K562 (cell line): ENCODE measurements around the gene ABCC9. TPM values are rescaled to one million over a fixed set of nuclear protein-coding genes. Genes with fewer than 3 reads are reported as not detected.

Experiments
- ATAC-seq: fragments of 200-7000 bp; cut with Tn5 transposase; 3 replicates; pipeline ENCODE4 v1.9.1; 2020; ENCODE audit warnings: moderate library complexity
- BruUV-seq: library from RNA; stranded (reverse); fragments of 400-500 nt; replicated peaks from 2 replicates; lab custom pipeline; 2021; lab: Mats Ljungman, UMichigan
- CTCF ChIA-PET: fragments of 300-600 bp; formaldehyde crosslinking; extraction: SDS; loops from one replicate; lab custom pipeline; 2021; ENCODE audit warnings: low intra/inter-chr PET ratio; lab: Yijun Ruan, JAX
- POLR2A ChIA-PET: fragments of 300-600, 350-650 bp; sonication (Branson Sonifier 250); formaldehyde crosslinking; extraction: SDS; loops from one replicate; lab custom pipeline; 2021; ENCODE audit warnings: antibody characterized with exemption, inconsistent platforms; lab: Yijun Ruan, JAX
- DNase-seq, 4 experiments: peaks; one replicate each; pipeline versions ENCODE4 v3.0.0 to v3.0.0-alpha.2; 2011 to 2018; ENCODE audit warnings: low spot score in 3 of 4, mixed read lengths in 3 of 4; ENCODE audit errors: extremely low read depth in 1 of 4
- FAIRE-seq: peaks from 2 replicates; lab custom pipeline; 2011; peaks lifted over from hg19 to GRCh38; lab: Jason Lieb, UNC
- H2AFZ ChIP-seq: 2 replicates; pipeline ENCODE4 v1.6.0; 2011; ENCODE audit warnings: low read depth, low read length, control low read depth, inconsistent platforms
- H3K27ac ChIP-seq: fragments of 200-600 bp; 3 replicates; pipeline ENCODE4 v1.8.0; 2011; ENCODE audit warnings: low read depth, mild to moderate bottlenecking, control low read depth, inconsistent platforms, low read length, moderate library complexity, mixed read lengths; ENCODE audit errors: extremely low read depth
- H3K27me3 ChIP-seq, 2 experiments: fragments of 300-600 bp in 1 of 2; 2 replicates in 1 of 2; 3 replicates in 1 of 2; pipeline versions ENCODE4 v1.6.0 to v1.8.0; 2011; ENCODE audit warnings: inconsistent platforms in 2 of 2, low read length in 2 of 2, mild to moderate bottlenecking in 1 of 2, mixed read lengths in 1 of 2, moderate library complexity in 1 of 2; ENCODE audit not compliant: control insufficient read depth in 2 of 2, insufficient read depth in 2 of 2
- H3K36me3 ChIP-seq: fragments of 300-600 bp; 3 replicates; pipeline ENCODE4 v1.8.0; 2011; ENCODE audit warnings: mild to moderate bottlenecking, low read length, inconsistent platforms; ENCODE audit not compliant: control insufficient read depth, insufficient read depth
- H3K4me1 ChIP-seq, 2 experiments: fragments of 200-600 bp in 1 of 2; replicated peaks in 1 of 2; 2 replicates in 1 of 2; 3 replicates in 1 of 2; pipeline versions ENCODE4 v1.5.1 to v1.8.0; 2011; ENCODE audit warnings: inconsistent platforms in 2 of 2, low read length in 2 of 2, mild to moderate bottlenecking in 1 of 2, mixed read lengths in 1 of 2, moderate library complexity in 1 of 2; ENCODE audit not compliant: control insufficient read depth in 2 of 2, insufficient read depth in 2 of 2
- H3K4me2 ChIP-seq: 2 replicates; pipeline ENCODE4 v1.6.1; 2011; ENCODE audit warnings: low read length, control low read depth, inconsistent platforms, mixed read lengths; ENCODE audit not compliant: insufficient read depth
- H3K4me3 ChIP-seq: fragments of 200-600 bp; sonication (generic), shearing (Covaris generic); 2 replicates; pipeline ENCODE4 v1.5.1; 2016; ENCODE audit warnings: control low read depth, inconsistent platforms
- H3K79me2 ChIP-seq: fragments of 200-600 bp; 3 replicates; pipeline ENCODE4 v1.8.0; 2011; ENCODE audit warnings: low read length, inconsistent platforms; ENCODE audit not compliant: control insufficient read depth, insufficient read depth
- H3K9ac ChIP-seq, 2 experiments: 2 replicates each; pipeline versions ENCODE4 v1.6.0 to v1.6.1; 2011; ENCODE audit warnings: low read depth in 2 of 2, low read length in 2 of 2, control low read depth in 1 of 2, inconsistent platforms in 1 of 2, mild to moderate bottlenecking in 1 of 2, mixed read lengths in 1 of 2; ENCODE audit not compliant: insufficient read depth in 1 of 2
- H3K9me1 ChIP-seq: one replicate; pipeline ENCODE4 v1.6.0; 2011; ENCODE audit warnings: inconsistent platforms, mild to moderate bottlenecking, low read length, moderate library complexity; ENCODE audit not compliant: control insufficient read depth, insufficient read depth
- H3K9me3 ChIP-seq: replicated peaks from 2 replicates; pipeline ENCODE4 v1.5.1; 2011; ENCODE audit warnings: low read depth, low read length, inconsistent platforms; ENCODE audit not compliant: control insufficient read depth, insufficient read depth
- H4K20me1 ChIP-seq: replicated peaks from 2 replicates; pipeline ENCODE4 v1.6.1; 2011; ENCODE audit warnings: low read length, inconsistent platforms, mixed read lengths; ENCODE audit not compliant: control insufficient read depth, insufficient read depth
- CSDE1 ChIP-seq, 2 experiments: fragments of 450-650 bp; IDR thresholded peaks; 2 replicates each; pipeline ENCODE4 v1.6.1; 2016; ENCODE audit warnings: mild to moderate bottlenecking in 1 of 2
- ETS2 ChIP-seq: IDR thresholded peaks from 2 replicates; pipeline ENCODE4 v1.6.1; 2016; ENCODE audit warnings: borderline replicate concordance, missing genetic modification characterization, mild to moderate bottlenecking, moderate library complexity, missing compliant biosample characterization; ENCODE audit not compliant: poor library complexity, severe bottlenecking
- MGA ChIP-seq: fragments of 450-650 bp; IDR thresholded peaks from 2 replicates; pipeline ENCODE4 v1.6.1; 2016; ENCODE audit warnings: mild to moderate bottlenecking, moderate library complexity
- PRMT5 ChIP-seq: sonication (generic); formaldehyde crosslinking; IDR thresholded peaks from 2 replicates; pipeline ENCODE4 v1.5.0; 2020; ENCODE audit warnings: missing genetic modification reagents
- TCF7L2 ChIP-seq: fragments of 150-350 bp; IDR thresholded peaks from 2 replicates; pipeline ENCODE4 v1.6.1; 2016; ENCODE audit warnings: low read depth, mild to moderate bottlenecking, low read length, moderate library complexity
- WGBS: fragments of 100-300 bp; shearing (Covaris generic); methylation state at CpG from one replicate; pipeline ENCODE4 v1.1.6; 2016; ENCODE audit warnings: low coverage, mixed read lengths; ENCODE audit not compliant: insufficient coverage; ENCODE audit errors: missing lambda C conversion rate; 5-methylcytosine and 5-hydroxymethylcytosine counted together
- in situ Hi-C: fragments of 300-500 bp; cut with MboI; formaldehyde crosslinking; loops from 4 replicates; pipeline ENCODE4 v1.15.0; 2018; ENCODE audit warnings: inconsistent platforms, mixed read lengths
- intact Hi-C: fragments of 100-400 bp; cut with micrococcal nuclease; formaldehyde crosslinking; loops from 2 replicates; pipeline ENCODE4 v1.14.2; 2022
- polyA plus RNA-seq, 8 experiments: library from polyadenylated mRNA; depleted of rRNA in 4 of 8; stranded (reverse) in 5 of 8; unstranded in 3 of 8; fragments of >200 nt; fragmentation: Nextera tagmentation in 2 of 8; fragmentation: Illumina TruSeq in 1 of 8; extraction: Ambion mirVana in 2 of 8; extraction: Trizol in 1 of 8; gene quantifications; 2 replicates each; pipeline versions ENCODE4 v1.2.1 to v1.2.3, GENCODE V29; 2011 to 2014; ENCODE audit warnings: inconsistent platforms in 1 of 8, missing spikeins in 1 of 8
- total RNA-seq, 7 experiments: library from RNA; depleted of rRNA in 6 of 7; stranded (reverse); fragments of >200 nt in 6 of 7; fragmentation: Illumina TruSeq in 2 of 7; extraction: Trizol in 2 of 7; gene quantifications; 2 replicates each; pipeline versions ENCODE4 v1.2.1 to v1.2.3, GENCODE V29; 2011 to 2021; ENCODE audit warnings: low replicate concordance in 1 of 7
- TF ChIP-seq, protein P1 (sequence below), 3 experiments: fragments of 200-800 bp in 1 of 3; sonication (Bioruptor generic) in 1 of 3; sonication (generic) in 1 of 3; formaldehyde crosslinking in 1 of 3; IDR thresholded peaks; 2 replicates each; pipeline versions ENCODE4 v1.6.1 to v1.8.0; 2016 to 2022; ENCODE audit warnings: mild to moderate bottlenecking in 2 of 3, missing compliant biosample characterization in 2 of 3, missing genetic modification characterization in 2 of 3, missing genetic modification reagents in 1 of 3
- TF ChIP-seq, protein P2 (sequence below): sonication (generic); formaldehyde crosslinking; IDR thresholded peaks from 2 replicates; pipeline ENCODE4 v1.5.0; 2020; ENCODE audit warnings: missing genetic modification reagents

Gene ABCC9
- total and polyA plus RNA-seq, 9 of the 15 experiments (the other 6 are each of a cell fraction or from before 2014, with no cell fraction given) = 0.05 to 0.40 (median 0.18) TPM

- in situ Hi-C loops = no loop called here
- DNase-seq (no peak), FAIRE-seq (no peak), ATAC-seq (no peak)
- no peaks in the 10 kb centered on the region for H3K9me3 ChIP-seq
- no peaks in the 10 kb centered on the region for H3K36me3 ChIP-seq
- H4K20me1 ChIP-seq = no peaks in the 10 kb centered on the region
- no peak overlapping the region for H3K4me2 ChIP-seq
- no TSS peak for BruUV-seq
- WGBS = 0% methylated on average over 2 of the region's 2 CpGs
- no peak overlapping the region for H3K9ac ChIP-seq
- H3K4me1 ChIP-seq = no peaks in the 10 kb centered on the region
- no peak overlapping the region for H2AFZ ChIP-seq
- intact Hi-C loops = no loop called here
- POLR2A ChIA-PET = no interaction called here
- CTCF ChIA-PET = no interaction called here
- H3K4me3 ChIP-seq = no peak overlapping the region
- H3K27ac ChIP-seq = no peak overlapping the region
- no peaks in the 10 kb centered on the region for H3K79me2 ChIP-seq
- no peaks in the 10 kb centered on the region for H3K9me1 ChIP-seq
- H3K27me3 ChIP-seq = no peaks in the 10 kb centered on the region
- no peak for TF ChIP-seq CSDE1 (IDR thresholded peaks at IDR 0.05)
- TF ChIP-seq, protein P1, sequence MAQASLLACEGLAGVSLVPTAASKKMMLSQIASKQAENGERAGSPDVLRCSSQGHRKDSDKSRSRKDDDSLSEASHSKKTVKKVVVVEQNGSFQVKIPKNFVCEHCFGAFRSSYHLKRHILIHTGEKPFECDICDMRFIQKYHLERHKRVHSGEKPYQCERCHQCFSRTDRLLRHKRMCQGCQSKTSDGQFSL (CRISPR knock-in tag; IDR thresholded peaks at IDR 0.05) = no peak
- TF ChIP-seq, protein P1 (tag; IDR thresholded peaks at IDR 0.05) = no peak
- no peak for TF ChIP-seq TCF7L2
- TF ChIP-seq MGA = no peak
- no peak for TF ChIP-seq PRMT5 (CRISPR knock-in tag)
- TF ChIP-seq, protein P2, sequence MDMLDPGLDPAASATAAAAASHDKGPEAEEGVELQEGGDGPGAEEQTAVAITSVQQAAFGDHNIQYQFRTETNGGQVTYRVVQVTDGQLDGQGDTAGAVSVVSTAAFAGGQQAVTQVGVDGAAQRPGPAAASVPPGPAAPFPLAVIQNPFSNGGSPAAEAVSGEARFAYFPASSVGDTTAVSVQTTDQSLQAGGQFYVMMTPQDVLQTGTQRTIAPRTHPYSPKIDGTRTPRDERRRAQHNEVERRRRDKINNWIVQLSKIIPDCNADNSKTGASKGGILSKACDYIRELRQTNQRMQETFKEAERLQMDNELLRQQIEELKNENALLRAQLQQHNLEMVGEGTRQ (CRISPR knock-in tag) = no peak
- TF ChIP-seq ETS2 (tag) = no peak
Observed at GRCh38 chr12:21843795-21844194, 97.4 kb downstream of the ABCC9 start.
